CD14-positive monocyte (primary cell): ENCODE measurements around the gene VCL. TPM values are rescaled to one million over a fixed set of nuclear protein-coding genes. Genes with fewer than 3 reads are reported as not detected.
A peak's percentile ranks its signal among the peaks of the same experiment; 100 is the strongest.

Experiments used
- DNase-seq, 3 donors: peaks; one replicate each; pipeline ENCODE4 v3.0.0-alpha.2; 2011 to 2022
- H2AFZ ChIP-seq: 2 replicates; pipeline ENCODE4 v1.6.0; 2012; ENCODE audit warnings: mild to moderate bottlenecking, low read depth, low read length, inconsistent platforms; ENCODE audit not compliant: insufficient read depth, poor library complexity, severe bottlenecking
- H3K27ac ChIP-seq, 2 donors: 1 replicate in 1 of 2; 2 replicates in 1 of 2; pipeline ENCODE4 v1.5.1; 2012 to 2013; ENCODE audit warnings: low read length in 2 of 2, control low read depth in 1 of 2, inconsistent platforms in 1 of 2, low read depth in 1 of 2, mild to moderate bottlenecking in 1 of 2
- H3K27me3 ChIP-seq, 2 donors: one replicate each; pipeline versions ENCODE4 v1.6.0 to v1.6.1; 2011 to 2013; ENCODE audit warnings: low read length in 2 of 2; ENCODE audit not compliant: control insufficient read depth in 2 of 2, insufficient read depth in 2 of 2
- H3K36me3 ChIP-seq, 2 donors: replicated peaks in 1 of 2; 1 replicate in 1 of 2; 2 replicates in 1 of 2; pipeline versions ENCODE4 v1.5.1 to v1.6.1; 2012 to 2013; ENCODE audit warnings: low read length in 2 of 2, control low read depth in 1 of 2, inconsistent platforms in 1 of 2, mild to moderate bottlenecking in 1 of 2; ENCODE audit not compliant: insufficient read depth in 2 of 2, control insufficient read depth in 1 of 2
- H3K4me1 ChIP-seq, 2 donors: 1 replicate in 1 of 2; 2 replicates in 1 of 2; pipeline versions ENCODE4 v1.5.1 to v1.6.1; 2012 to 2013; ENCODE audit warnings: low read length in 2 of 2, control low read depth in 1 of 2, inconsistent platforms in 1 of 2, mild to moderate bottlenecking in 1 of 2, moderate library complexity in 1 of 2; ENCODE audit not compliant: insufficient read depth in 2 of 2, control insufficient read depth in 1 of 2
- H3K4me2 ChIP-seq: replicated peaks from 2 replicates; pipeline ENCODE3; 2012; ENCODE audit warnings: low read length, moderate library complexity, mild to moderate bottlenecking; ENCODE audit not compliant: poor library complexity, severe bottlenecking; ENCODE audit errors: extremely low read depth
- H3K4me3 ChIP-seq, 3 experiments: fragments of 200-600 bp in 1 of 3; sonication (generic) in 1 of 3; replicated peaks in 1 of 3; 1 replicate in 2 of 3; 2 replicates in 1 of 3; pipeline ENCODE4 v1.5.1; 2011 to 2013; ENCODE audit warnings: low read length in 3 of 3, mild to moderate bottlenecking in 3 of 3, control low read depth in 2 of 3, low read depth in 2 of 3, inconsistent platforms in 1 of 3, moderate library complexity in 1 of 3
- H3K79me2 ChIP-seq: 2 replicates; pipeline ENCODE4 v1.6.0; 2012; ENCODE audit warnings: mild to moderate bottlenecking, control low read depth, inconsistent platforms, low read length, moderate library complexity; ENCODE audit not compliant: insufficient read depth
- H3K9ac ChIP-seq: 2 replicates; pipeline ENCODE4 v1.6.0; 2017; ENCODE audit warnings: low read length, mild to moderate bottlenecking; ENCODE audit not compliant: insufficient read depth, poor library complexity, severe bottlenecking
- H3K9me3 ChIP-seq, 2 donors: replicated peaks in 1 of 2; 1 replicate in 1 of 2; 2 replicates in 1 of 2; pipeline versions ENCODE4 v1.5.1 to v1.6.1; 2012 to 2013; ENCODE audit warnings: low read length in 2 of 2, control low read depth in 1 of 2; ENCODE audit not compliant: control insufficient read depth in 1 of 2, insufficient read depth in 1 of 2
- H4K20me1 ChIP-seq: 2 replicates; pipeline ENCODE4 v1.6.0; 2012; ENCODE audit warnings: mild to moderate bottlenecking, low read length, control low read depth, moderate library complexity; ENCODE audit not compliant: insufficient read depth
- H3K27ac Mint-ChIP-seq, 7 donors: one replicate each; pipeline ENCODE4 v1.8.0; 2020; ENCODE audit warnings: mild to moderate bottlenecking in 7 of 7, mixed read lengths in 7 of 7, moderate library complexity in 6 of 7, inconsistent platforms in 2 of 7
- H3K27me3 Mint-ChIP-seq, 3 donors: one replicate each; pipeline ENCODE4 v1.8.0; 2021 to 2022; ENCODE audit warnings: low read depth in 3 of 3, mild to moderate bottlenecking in 3 of 3, mixed read lengths in 3 of 3, moderate library complexity in 3 of 3, inconsistent platforms in 1 of 3
- H3K36me3 Mint-ChIP-seq, 2 donors: one replicate each; pipeline ENCODE4 v1.8.0; 2020; ENCODE audit warnings: mixed read lengths in 2 of 2, inconsistent platforms in 1 of 2, mild to moderate bottlenecking in 1 of 2
- H3K4me1 Mint-ChIP-seq: one replicate; pipeline ENCODE4 v1.8.0; 2020; ENCODE audit warnings: mild to moderate bottlenecking, mixed read lengths
- H3K4me3 Mint-ChIP-seq, 2 donors: one replicate each; pipeline ENCODE4 v1.8.0; 2020; ENCODE audit warnings: mild to moderate bottlenecking in 2 of 2, mixed read lengths in 2 of 2, moderate library complexity in 1 of 2
- H3K9me3 Mint-ChIP-seq, 7 donors: one replicate each; pipeline ENCODE4 v1.8.0; 2020 to 2022; ENCODE audit warnings: mixed read lengths in 7 of 7, mild to moderate bottlenecking in 6 of 7, moderate library complexity in 6 of 7, inconsistent platforms in 2 of 7
- WGBS: methylation state at CpG from one replicate; pipeline ENCODE4 v1.1.5; 2013; ENCODE audit warnings: missing lambda C conversion rate; ENCODE audit not compliant: insufficient coverage; 5-methylcytosine and 5-hydroxymethylcytosine counted together
- intact Hi-C, 2 donors: fragments of 100-400 bp; cut with micrococcal nuclease; formaldehyde crosslinking; loops; one replicate each; pipeline versions ENCODE4 v1.15.0 to v1.15.1; 2023
- polyA plus RNA-seq, 3 donors: library from polyadenylated mRNA; depleted of rRNA in 1 of 3; unstranded in 2 of 3; stranded (reverse) in 1 of 3; fragments of 300-500 nt in 2 of 3; fragments of >200 nt in 1 of 3; fragmentation: Illumina TruSeq in 2 of 3; gene quantifications; 1 replicate in 2 of 3; 2 replicates in 1 of 3; pipeline ENCODE4 v1.2.3, GENCODE V29; 2012 to 2021
- TF ChIP-seq, protein P1 (sequence below): fragments of 200-600 bp; IDR thresholded peaks from one replicate; pipeline ENCODE4 v1.8.0; 2022; ENCODE audit warnings: antibody characterized with exemption, mild to moderate bottlenecking

The VCL gene
- polyA plus RNA-seq, 3 donors: 39.1 to 68.4 (median 52.8) TPM

GRCh38 chr10:74086317-74086716, 88.4 kb downstream of the VCL start:
- Histone ChIP-seq H3K4me1 (no peaks in the 10 kb centered on the region), H3K9me3 (no peaks in the 10 kb centered on the region), H4K20me1 (peaks cover 36% of the 10 kb centered on the region), H3K27me3 (no peaks in the 10 kb centered on the region), H3K36me3 (peaks cover 75 to 94% of the 10 kb centered on the region in 2 donors), H3K4me2 (no peak overlapping the region), H2AFZ (no peak overlapping the region), H3K4me3 (no peak overlapping the region), H3K79me2 (peaks cover 4% of the 10 kb centered on the region), H3K27ac (no peak overlapping the region), H3K9ac (no peak overlapping the region)
- Mint-ChIP-seq H3K27me3 (no peaks in the 10 kb centered on the region), H3K9me3 (no peaks in the 10 kb centered on the region), H3K27ac (no peak overlapping the region), H3K4me1 (no peaks in the 10 kb centered on the region), H3K4me3 (no peak overlapping the region), H3K36me3 (peaks cover 69 to 84% of the 10 kb centered on the region in 2 donors)
- 100% methylated on average over 1 of the region's 2 CpGs for WGBS
- intact Hi-C loops: loop anchor here in 1 of 2 donors (10.0 kb wide), 1 partner anchor 242 kb away; no protein-coding TSS in a partner anchor
- DNase-seq: no peak
- TF ChIP-seq, protein P1, sequence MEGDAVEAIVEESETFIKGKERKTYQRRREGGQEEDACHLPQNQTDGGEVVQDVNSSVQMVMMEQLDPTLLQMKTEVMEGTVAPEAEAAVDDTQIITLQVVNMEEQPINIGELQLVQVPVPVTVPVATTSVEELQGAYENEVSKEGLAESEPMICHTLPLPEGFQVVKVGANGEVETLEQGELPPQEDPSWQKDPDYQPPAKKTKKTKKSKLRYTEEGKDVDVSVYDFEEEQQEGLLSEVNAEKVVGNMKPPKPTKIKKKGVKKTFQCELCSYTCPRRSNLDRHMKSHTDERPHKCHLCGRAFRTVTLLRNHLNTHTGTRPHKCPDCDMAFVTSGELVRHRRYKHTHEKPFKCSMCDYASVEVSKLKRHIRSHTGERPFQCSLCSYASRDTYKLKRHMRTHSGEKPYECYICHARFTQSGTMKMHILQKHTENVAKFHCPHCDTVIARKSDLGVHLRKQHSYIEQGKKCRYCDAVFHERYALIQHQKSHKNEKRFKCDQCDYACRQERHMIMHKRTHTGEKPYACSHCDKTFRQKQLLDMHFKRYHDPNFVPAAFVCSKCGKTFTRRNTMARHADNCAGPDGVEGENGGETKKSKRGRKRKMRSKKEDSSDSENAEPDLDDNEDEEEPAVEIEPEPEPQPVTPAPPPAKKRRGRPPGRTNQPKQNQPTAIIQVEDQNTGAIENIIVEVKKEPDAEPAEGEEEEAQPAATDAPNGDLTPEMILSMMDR: no peak

- Mint-ChIP-seq H3K4me3 (no peak overlapping the region), H3K9me3 (no peaks in the 10 kb centered on the region), H3K36me3 (peaks cover 69 to 88% of the 10 kb centered on the region in 2 donors), H3K27ac (peak overlapping the region in 1 of 7 donors; percentile 30), H3K4me1 (no peaks in the 10 kb centered on the region), H3K27me3 (no peaks in the 10 kb centered on the region)
- Histone ChIP-seq H3K9me3 (no peaks in the 10 kb centered on the region), H3K9ac (no peak overlapping the region), H3K27ac (no peak overlapping the region), H3K4me1 (no peaks in the 10 kb centered on the region), H2AFZ (no peak overlapping the region), H3K4me3 (no peak overlapping the region), H3K36me3 (peaks cover 76 to 93% of the 10 kb centered on the region in 2 donors), H3K79me2 (no peaks in the 10 kb centered on the region), H4K20me1 (peaks cover 26% of the 10 kb centered on the region), H3K4me2 (no peak overlapping the region), H3K27me3 (no peaks in the 10 kb centered on the region)
- TF ChIP-seq, protein P1: no peak
- intact Hi-C loops: loop anchor here in 1 of 2 donors (10.0 kb wide), 1 partner anchor 244 kb away; no protein-coding TSS in a partner anchor
- DNase-seq: no peak
- WGBS: 96% methylated on average over 3 of the region's 3 CpGs
Measured at GRCh38 chr10:74088722-74089121, 90.8 kb downstream of the VCL start.
